Gastroesophageal sphincter (tissue), 4 donors: ENCODE data around the gene NAALADL2. TPM values are rescaled to one million over a fixed set of nuclear protein-coding genes. Genes with fewer than 3 reads are reported as not detected.
A peak's percentile ranks its signal among the peaks of the same experiment; 100 is the strongest.

ENCODE experiments used
- ATAC-seq: fragments of 150-250 bp; one replicate; pipeline ENCODE4 v1.9.1; 2016; ENCODE audit warnings: mild to moderate bottlenecking, moderate library complexity
- H3K27ac ChIP-seq, 4 donors: fragments of 200-600 bp; sonication (generic) in 3 of 4; 1 replicate in 3 of 4; 2 replicates in 1 of 4; pipeline ENCODE4 v1.5.1; 2016 to 2019
- H3K27me3 ChIP-seq: fragments of 200-600 bp; sonication (generic); one replicate; pipeline ENCODE4 v1.5.1; 2019
- H3K36me3 ChIP-seq, 2 donors: fragments of 200-600 bp; sonication (generic); one replicate each; pipeline ENCODE4 v1.5.1; 2019; ENCODE audit warnings: control low read depth in 1 of 2
- H3K4me1 ChIP-seq, 3 donors: fragments of 200-600 bp; sonication (generic); 1 replicate in 2 of 3; 2 replicates in 1 of 3; pipeline ENCODE4 v1.5.1; 2016 to 2019; ENCODE audit warnings: control low read depth in 2 of 3
- H3K4me3 ChIP-seq, 2 donors: fragments of 200-600 bp; sonication (generic); one replicate each; pipeline ENCODE4 v1.5.1; 2019; ENCODE audit warnings: mild to moderate bottlenecking in 1 of 2, moderate library complexity in 1 of 2
- H3K9me3 ChIP-seq, 3 donors: fragments of 200-600 bp; sonication (generic); one replicate each; pipeline ENCODE4 v1.5.1; 2017 to 2019; ENCODE audit warnings: control low read depth in 2 of 3
- EP300 ChIP-seq: sonication (generic); formaldehyde crosslinking; IDR thresholded peaks from one replicate; pipeline ENCODE4 v1.6.1; 2017; ENCODE audit warnings: antibody characterized with exemption, mild to moderate bottlenecking
- POLR2A ChIP-seq, 2 donors: fragments of 450-650 bp; IDR thresholded peaks; one replicate each; pipeline ENCODE4 v1.6.1; 2017; ENCODE audit warnings: antibody characterized with exemption in 2 of 2, mild to moderate bottlenecking in 2 of 2, moderate library complexity in 1 of 2
- POLR2AphosphoS5 ChIP-seq: sonication (generic); formaldehyde crosslinking; IDR thresholded peaks from one replicate; pipeline ENCODE4 v1.6.1; 2017; ENCODE audit warnings: antibody characterized with exemption
- WGBS, 2 donors: methylation state at CpG; one replicate each; pipeline ENCODE4 v1.1.5; 2018; ENCODE audit warnings: low coverage in 1 of 2; 5-methylcytosine and 5-hydroxymethylcytosine counted together
- total RNA-seq, 4 donors: library from RNA; depleted of rRNA; stranded (reverse); fragments of >200 nt; gene quantifications; one replicate each; pipeline ENCODE4 v1.1.0, GENCODE V29; 2016
- TF ChIP-seq, protein P1 (sequence below), 4 experiments: fragments of 200-600 bp in 2 of 4; fragments of 450-650 bp in 2 of 4; sonication (generic) in 1 of 4; IDR thresholded peaks; one replicate each; pipeline ENCODE4 v1.5.1; 2017 to 2019; ENCODE audit warnings: antibody characterized with exemption in 4 of 4, mild to moderate bottlenecking in 2 of 4, moderate library complexity in 2 of 4

Gene NAALADL2
- total RNA-seq, 4 donors from 2014 or later, result 3.1 to 7.4 (median 6.2) TPM

DNA sequence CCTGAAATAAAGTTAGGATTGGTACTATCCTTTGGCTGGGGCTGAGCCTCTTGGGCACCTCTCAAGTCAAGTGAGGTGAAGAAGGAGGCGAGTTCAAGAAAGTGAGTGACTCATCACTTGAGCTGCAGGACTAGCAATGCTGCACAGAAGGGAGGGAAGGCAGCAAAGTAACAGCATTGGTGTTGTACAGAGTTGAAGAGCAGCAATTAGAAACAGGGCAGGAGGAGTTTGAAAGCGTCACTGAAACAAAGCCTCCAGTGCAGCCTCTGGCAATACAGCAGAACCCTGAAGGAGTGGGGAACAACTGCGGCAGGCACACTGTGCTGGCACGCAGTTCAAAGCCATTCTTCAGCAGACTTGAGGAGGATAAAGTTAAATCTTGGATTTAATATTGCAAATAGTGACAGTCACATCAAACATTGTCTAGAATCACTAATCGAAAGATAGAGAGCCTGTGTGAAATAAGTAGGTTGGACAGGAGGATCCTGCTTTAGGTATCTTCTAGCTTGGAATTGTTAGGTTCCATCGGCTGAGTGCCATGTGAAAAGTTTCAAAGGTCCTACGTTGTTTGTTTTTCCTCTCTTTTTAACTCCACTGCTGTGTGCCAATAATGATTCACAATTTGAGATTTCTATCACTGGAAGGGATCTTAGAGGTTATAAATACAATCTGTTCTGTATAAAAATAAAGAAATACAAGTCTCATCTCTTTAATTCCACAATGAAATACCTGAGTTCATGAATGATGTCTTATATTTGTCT, 479.8 kb downstream of the NAALADL2 start:
- peak; percentile 61 for ATAC-seq
- H3K27ac ChIP-seq, result no peak overlapping the region

DNA sequence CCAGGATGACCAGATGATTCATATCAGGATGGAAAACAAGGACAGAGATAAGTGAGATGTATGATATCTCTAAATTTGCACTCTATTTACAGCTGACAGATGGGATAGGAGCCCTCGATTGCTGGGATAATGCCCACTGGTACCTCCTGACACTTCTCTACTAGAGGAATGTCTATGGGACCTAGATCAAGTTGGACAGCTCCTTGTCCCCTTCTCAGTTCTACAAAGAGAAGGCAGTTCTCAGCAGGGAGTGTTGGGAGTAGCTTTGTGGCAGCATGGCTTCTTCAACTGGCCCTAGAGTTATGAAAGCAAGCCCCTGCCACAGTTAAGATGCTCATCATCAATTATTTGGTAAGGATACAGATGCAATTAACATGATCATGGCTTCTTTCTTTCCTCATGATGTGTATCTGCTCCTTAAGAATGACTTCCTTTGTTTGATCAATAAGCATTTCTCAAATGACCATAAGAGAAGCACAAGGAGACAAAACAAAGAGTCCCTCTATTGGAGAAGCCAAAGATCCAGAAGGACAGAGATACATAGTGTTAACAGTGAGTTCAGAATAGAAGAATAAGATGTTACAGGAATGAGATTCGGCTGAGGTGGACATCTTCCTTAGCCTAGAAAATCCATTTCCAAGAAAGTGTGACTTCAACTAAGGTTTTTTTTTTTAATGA, 481.3 kb downstream of the NAALADL2 start:
- H3K4me1 ChIP-seq, result no peaks in the 10 kb centered on the region
- no peaks in the 10 kb centered on the region for H3K9me3 ChIP-seq
- no peak overlapping the region for H3K27ac ChIP-seq
- H3K4me3 ChIP-seq, result no peak overlapping the region
- 73 to 85% methylated on average over 2 of the region's 2 CpGs for WGBS, 2 donors
- TF ChIP-seq POLR2A (IDR thresholded peaks at IDR 0.05) (no peak), POLR2AphosphoS5 (no peak), EP300 (no peak)
- TF ChIP-seq, protein P1, sequence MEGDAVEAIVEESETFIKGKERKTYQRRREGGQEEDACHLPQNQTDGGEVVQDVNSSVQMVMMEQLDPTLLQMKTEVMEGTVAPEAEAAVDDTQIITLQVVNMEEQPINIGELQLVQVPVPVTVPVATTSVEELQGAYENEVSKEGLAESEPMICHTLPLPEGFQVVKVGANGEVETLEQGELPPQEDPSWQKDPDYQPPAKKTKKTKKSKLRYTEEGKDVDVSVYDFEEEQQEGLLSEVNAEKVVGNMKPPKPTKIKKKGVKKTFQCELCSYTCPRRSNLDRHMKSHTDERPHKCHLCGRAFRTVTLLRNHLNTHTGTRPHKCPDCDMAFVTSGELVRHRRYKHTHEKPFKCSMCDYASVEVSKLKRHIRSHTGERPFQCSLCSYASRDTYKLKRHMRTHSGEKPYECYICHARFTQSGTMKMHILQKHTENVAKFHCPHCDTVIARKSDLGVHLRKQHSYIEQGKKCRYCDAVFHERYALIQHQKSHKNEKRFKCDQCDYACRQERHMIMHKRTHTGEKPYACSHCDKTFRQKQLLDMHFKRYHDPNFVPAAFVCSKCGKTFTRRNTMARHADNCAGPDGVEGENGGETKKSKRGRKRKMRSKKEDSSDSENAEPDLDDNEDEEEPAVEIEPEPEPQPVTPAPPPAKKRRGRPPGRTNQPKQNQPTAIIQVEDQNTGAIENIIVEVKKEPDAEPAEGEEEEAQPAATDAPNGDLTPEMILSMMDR (IDR thresholded peaks at IDR 0.05), result no peak
- H3K27me3 ChIP-seq, result no peaks in the 10 kb centered on the region
- ATAC-seq, result no peak
- H3K36me3 ChIP-seq, result no peaks in the 10 kb centered on the region

More for the DNA sequence above, 479.8 kb downstream of the NAALADL2 start:
- H3K9me3 ChIP-seq, result no peaks in the 10 kb centered on the region
- H3K4me3 ChIP-seq, result no peak overlapping the region
- H3K36me3 ChIP-seq, result no peaks in the 10 kb centered on the region
- H3K4me1 ChIP-seq, result no peaks in the 10 kb centered on the region
- no peaks in the 10 kb centered on the region for H3K27me3 ChIP-seq
- TF ChIP-seq, protein P1 (IDR thresholded peaks at IDR 0.05), result no peak
- TF ChIP-seq POLR2A (IDR thresholded peaks at IDR 0.05) (no peak), POLR2AphosphoS5 (no peak), EP300 (no peak)
- 36 to 54% methylated on average over 7 of the region's 7 CpGs for WGBS, 2 donors

DNA sequence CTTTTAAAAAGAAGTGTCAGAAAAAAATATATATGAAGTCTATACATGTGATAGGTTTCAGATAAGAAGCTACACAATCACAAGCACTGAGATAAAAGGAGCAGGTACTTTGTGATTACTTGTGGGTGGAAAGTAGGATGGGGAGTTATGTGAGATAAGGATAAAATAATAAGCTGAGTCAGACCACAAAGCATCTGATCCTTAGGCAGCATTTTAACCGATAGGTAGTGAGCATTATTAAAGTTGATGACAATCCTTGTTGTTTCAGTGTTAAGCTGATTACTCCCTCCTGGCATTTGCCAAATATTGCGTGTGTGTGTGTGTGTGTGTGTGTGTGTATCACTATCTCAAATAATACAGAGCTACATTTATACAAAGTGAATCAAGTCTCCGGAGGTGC, 483.1 kb downstream of the NAALADL2 start:
- ATAC-seq, result no peak
- TF ChIP-seq POLR2AphosphoS5 (no peak), EP300 (no peak), POLR2A (IDR thresholded peaks at IDR 0.05) (no peak)
- TF ChIP-seq, protein P1 (IDR thresholded peaks at IDR 0.05), result no peak
- H3K36me3 ChIP-seq, result no peaks in the 10 kb centered on the region
- H3K4me1 ChIP-seq, result peaks cover 0 to 6% (median 0%) of the 10 kb centered on the region in 3 donors
- H3K27ac ChIP-seq, result no peak overlapping the region
- WGBS, 2 donors, result 75 to 88% methylated on average over 3 of the region's 3 CpGs
- H3K4me3 ChIP-seq, result no peak overlapping the region
- H3K27me3 ChIP-seq, result no peaks in the 10 kb centered on the region
- H3K9me3 ChIP-seq, result no peaks in the 10 kb centered on the region

DNA sequence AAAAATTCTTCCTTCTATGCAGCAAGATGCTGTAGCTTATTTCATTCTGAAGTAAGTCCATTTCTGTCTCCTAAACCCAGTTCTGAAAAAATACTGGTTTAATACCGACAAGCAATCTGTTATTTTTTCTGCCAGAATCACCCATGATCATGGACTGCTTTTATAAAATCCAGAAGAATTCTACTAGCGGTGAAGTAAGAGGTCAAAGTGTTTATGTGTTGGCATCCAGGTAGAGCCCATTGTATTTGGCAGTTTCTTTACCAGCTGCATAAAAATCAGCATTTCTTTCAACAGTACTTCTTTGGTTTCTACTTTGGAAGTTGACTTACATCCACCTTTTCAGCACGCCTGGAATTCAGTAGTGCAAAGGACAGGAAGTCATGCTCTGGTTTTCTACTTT, 484.8 kb downstream of the NAALADL2 start:
- no peak for ATAC-seq
- no peak overlapping the region for H3K4me3 ChIP-seq
- no peak overlapping the region for H3K27ac ChIP-seq
- no peaks in the 10 kb centered on the region for H3K27me3 ChIP-seq
- 93 to 100% methylated on average over 3 of the region's 3 CpGs for WGBS, 2 donors
- H3K36me3 ChIP-seq, result no peaks in the 10 kb centered on the region
- H3K9me3 ChIP-seq, result no peaks in the 10 kb centered on the region
- TF ChIP-seq EP300 (no peak), POLR2AphosphoS5 (no peak), POLR2A (IDR thresholded peaks at IDR 0.05) (no peak)
- TF ChIP-seq, protein P1 (IDR thresholded peaks at IDR 0.05), result no peak
- H3K4me1 ChIP-seq, result peaks cover 0 to 9% (median 0%) of the 10 kb centered on the region in 3 donors
